ES-I3 (cell line): ENCODE results near the gene CAPN13.

ENCODE experiments used
- H3K36me3 ChIP-seq: 2 replicates; pipeline ENCODE4 v1.6.1; 2013; ENCODE audit warnings: mild to moderate bottlenecking, low read length, control low read depth, moderate library complexity; ENCODE audit not compliant: insufficient read depth
- H3K4me1 ChIP-seq: 2 replicates; pipeline ENCODE4 v1.6.1; 2013; ENCODE audit warnings: mild to moderate bottlenecking, control low read depth, low read length; ENCODE audit not compliant: insufficient read depth
- H3K9ac ChIP-seq: 2 replicates; pipeline ENCODE4 v1.6.1; 2013; ENCODE audit warnings: low read depth, mild to moderate bottlenecking, low read length, moderate library complexity
- H3K9me3 ChIP-seq: 2 replicates; pipeline ENCODE4 v1.6.1; 2013; ENCODE audit warnings: mild to moderate bottlenecking, low read length, moderate library complexity; ENCODE audit not compliant: control insufficient read depth, insufficient read depth

Gene CAPN13

GRCh38 chr2:30737326-30737610 is 70.0 kb downstream of the CAPN13 start:
- no peak overlapping the region for H3K9ac ChIP-seq
- no peaks in the 10 kb centered on the region for H3K4me1 ChIP-seq
- no peaks in the 10 kb centered on the region for H3K9me3 ChIP-seq
- H3K36me3 ChIP-seq: no peaks in the 10 kb centered on the region

DNA sequence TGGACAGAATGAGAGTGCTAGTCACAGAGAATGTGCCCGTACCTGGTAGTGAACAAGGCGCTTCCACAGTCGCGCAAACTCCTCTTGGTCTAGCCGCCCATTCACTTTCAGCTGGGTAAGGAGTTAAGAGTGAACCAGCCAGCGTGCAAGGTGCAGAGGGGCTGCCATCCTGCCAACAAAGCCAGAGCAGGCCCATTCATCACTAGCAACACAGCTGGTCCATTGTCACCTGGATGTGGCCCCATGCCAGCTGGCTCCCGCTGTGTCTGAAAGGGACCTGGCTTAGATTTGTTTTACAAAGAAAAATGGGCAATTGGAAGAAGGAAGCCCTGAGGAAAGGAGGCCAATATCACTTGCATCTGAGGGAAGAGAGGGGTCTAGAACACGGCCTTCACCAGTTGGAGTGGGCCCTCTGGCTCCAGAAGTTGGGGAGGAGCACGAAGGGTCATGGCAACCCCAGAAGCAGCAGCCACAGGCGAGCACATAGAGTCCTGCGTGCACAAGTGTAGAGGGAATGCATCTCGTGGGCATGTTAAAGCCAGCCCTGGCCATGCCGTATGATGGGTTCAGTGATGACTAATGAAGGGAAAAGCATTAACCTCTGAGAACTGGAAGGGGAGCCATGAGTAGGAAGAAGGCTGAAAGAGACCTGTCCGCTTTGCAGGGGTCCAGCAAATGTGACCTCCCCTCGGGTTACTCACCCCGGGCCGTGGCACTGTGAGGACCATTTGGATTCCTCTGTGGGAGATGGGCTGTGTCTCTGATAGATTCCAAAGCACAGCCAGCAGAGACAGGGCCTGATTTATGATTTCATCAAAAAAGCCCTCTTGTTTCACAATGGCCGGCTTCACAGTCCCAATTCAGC is 70.6 kb downstream of the CAPN13 start:
- H3K36me3 ChIP-seq: no peaks in the 10 kb centered on the region
- no peaks in the 10 kb centered on the region for H3K9me3 ChIP-seq
- H3K9ac ChIP-seq: no peak overlapping the region
- no peaks in the 10 kb centered on the region for H3K4me1 ChIP-seq

- Histone ChIP-seq H3K9ac (no peak overlapping the region), H3K36me3 (no peaks in the 10 kb centered on the region), H3K9me3 (no peaks in the 10 kb centered on the region), H3K4me1 (no peaks in the 10 kb centered on the region)
These were observed 73.2 kb downstream of the CAPN13 start for GRCh38 chr2:30733876-30734520.

DNA sequence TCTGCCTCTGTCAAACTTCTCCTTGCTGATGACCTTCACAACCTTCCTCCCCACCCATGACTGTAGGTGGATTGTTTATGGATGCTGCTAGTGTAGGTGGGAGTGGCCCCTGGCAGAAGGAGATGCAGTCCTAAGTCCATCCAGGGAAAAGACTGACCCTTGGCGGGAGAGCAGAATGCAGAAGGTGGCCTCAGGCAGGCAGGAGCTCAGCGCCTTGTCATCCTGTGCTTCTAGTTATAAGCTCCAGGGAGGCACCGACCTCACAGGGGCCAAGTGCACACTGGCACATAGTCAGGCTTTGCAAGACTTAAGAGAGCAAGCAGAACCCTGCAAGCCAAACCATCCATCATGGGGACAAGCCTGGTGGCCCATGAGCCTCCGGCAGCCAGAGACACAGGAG is 74.4 kb downstream of the CAPN13 start:
- Histone ChIP-seq H3K4me1 (no peaks in the 10 kb centered on the region), H3K36me3 (no peaks in the 10 kb centered on the region), H3K9ac (no peak overlapping the region), H3K9me3 (no peaks in the 10 kb centered on the region)

DNA sequence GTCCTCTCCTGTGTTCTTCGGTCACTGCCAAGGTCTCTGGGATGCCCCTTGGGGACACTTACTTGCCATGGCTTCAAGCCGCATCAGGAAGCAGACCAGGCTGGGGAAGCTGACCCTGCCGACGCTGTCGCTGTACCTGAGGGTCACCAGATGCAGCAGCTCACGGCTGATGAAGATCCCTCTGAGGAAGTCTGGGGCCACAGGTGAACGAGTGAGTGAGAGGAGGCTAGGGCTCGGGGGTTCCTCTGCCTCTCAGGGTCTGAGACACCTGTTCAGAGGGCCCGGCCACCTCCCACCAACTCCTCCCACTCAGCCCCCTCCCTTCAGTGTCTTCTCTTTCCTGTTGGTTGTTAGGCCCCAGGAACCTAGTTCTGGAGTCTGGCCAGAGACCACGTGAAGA is 74.9 kb downstream of the CAPN13 start:
- Histone ChIP-seq H3K36me3 (no peaks in the 10 kb centered on the region), H3K4me1 (no peaks in the 10 kb centered on the region), H3K9me3 (no peaks in the 10 kb centered on the region), H3K9ac (no peak overlapping the region)

GRCh38 chr2:30731706-30732105 is 75.5 kb downstream of the CAPN13 start:
- Histone ChIP-seq H3K4me1 (no peaks in the 10 kb centered on the region), H3K9me3 (no peaks in the 10 kb centered on the region), H3K36me3 (no peaks in the 10 kb centered on the region), H3K9ac (no peak overlapping the region)

GRCh38 chr2:30730736-30731647 is 76.3 kb downstream of the CAPN13 start:
- no peak overlapping the region for H3K9ac ChIP-seq
- no peaks in the 10 kb centered on the region for H3K9me3 ChIP-seq
- no peaks in the 10 kb centered on the region for H3K36me3 ChIP-seq
- no peaks in the 10 kb centered on the region for H3K4me1 ChIP-seq

GRCh38 chr2:30729031-30729430 is 78.2 kb downstream of the CAPN13 start:
- Histone ChIP-seq H3K4me1 (no peaks in the 10 kb centered on the region), H3K36me3 (no peaks in the 10 kb centered on the region)

GRCh38 chr2:30722936-30723725 is 84.1 kb downstream of the CAPN13 start:
- Histone ChIP-seq H3K4me1 (no peaks in the 10 kb centered on the region), H3K9ac (no peak overlapping the region), H3K36me3 (no peaks in the 10 kb centered on the region), H3K9me3 (no peaks in the 10 kb centered on the region)

More at GRCh38 chr2:30729031-30729430, 78.2 kb downstream of the CAPN13 start:
- Histone ChIP-seq H3K9ac (no peak overlapping the region), H3K9me3 (no peaks in the 10 kb centered on the region)

DNA sequence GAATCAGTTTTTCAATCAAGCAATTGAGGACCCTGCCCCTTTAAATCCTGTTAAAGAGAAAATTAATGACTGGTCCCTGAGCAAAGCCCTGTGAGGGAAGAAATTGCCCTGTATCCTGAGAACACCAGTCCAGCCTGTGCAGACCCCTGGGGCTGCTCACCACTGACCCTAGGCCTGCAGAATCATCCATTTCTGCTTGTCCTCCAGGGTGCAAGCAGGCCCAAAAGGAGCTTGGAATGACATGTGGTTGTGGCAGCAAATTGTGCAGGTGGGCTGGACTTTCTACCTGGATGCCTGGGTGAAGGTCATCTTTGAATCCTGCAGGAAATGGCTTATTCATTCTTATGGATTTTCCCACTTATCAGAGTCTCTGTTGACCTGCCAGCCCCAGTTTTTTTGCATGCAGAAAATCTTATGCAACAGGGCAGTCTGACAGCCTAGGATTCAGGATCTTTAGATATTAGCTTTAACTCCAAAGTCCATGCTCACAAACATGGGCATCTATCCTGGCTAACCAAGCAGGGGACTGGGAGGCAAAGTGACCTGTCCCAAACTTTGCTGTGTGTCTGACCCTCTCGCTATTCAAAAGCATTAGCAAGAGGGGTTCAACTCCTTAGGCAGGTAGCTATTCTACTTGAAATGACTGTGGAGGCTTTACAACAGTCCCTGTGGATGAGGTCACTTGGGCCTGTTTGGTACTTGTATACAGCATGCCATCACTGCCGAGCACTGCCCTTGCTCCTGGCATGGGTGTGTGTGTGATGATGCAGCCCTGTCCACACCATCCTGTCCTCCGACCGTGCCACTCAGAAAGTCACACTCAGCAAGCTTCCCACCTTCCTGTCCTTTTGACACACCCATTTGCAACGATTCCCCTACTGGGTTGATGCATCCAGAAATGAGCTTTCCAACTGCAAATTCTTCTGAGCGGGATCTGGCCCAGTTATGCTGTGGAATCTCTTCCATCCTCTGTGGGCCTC is 85.3 kb downstream of the CAPN13 start:
- Histone ChIP-seq H3K9me3 (no peaks in the 10 kb centered on the region), H3K9ac (no peak overlapping the region), H3K4me1 (no peaks in the 10 kb centered on the region), H3K36me3 (no peaks in the 10 kb centered on the region)

DNA sequence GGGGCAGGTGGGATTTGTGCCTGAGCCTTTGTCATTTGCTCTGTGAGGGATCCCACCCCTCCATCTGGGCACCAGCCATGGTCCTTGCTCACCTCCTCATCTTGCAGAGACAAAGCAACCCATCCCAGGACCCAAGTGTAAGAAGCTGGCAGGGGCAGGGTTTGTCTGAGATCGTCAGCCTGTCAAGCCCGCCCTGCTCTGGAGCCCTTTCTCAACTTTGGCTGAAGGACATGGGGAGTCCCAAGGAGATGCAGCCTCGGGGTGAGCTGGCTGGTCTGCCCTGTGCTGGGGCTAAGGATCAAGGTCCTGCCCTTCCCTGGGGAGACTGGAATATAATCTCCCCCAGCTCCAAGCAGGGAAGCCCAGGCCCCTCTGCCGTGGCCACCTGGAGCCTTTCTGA is 86.0 kb downstream of the CAPN13 start:
- Histone ChIP-seq H3K9me3 (no peaks in the 10 kb centered on the region), H3K36me3 (no peaks in the 10 kb centered on the region), H3K9ac (no peak overlapping the region), H3K4me1 (no peaks in the 10 kb centered on the region)

DNA sequence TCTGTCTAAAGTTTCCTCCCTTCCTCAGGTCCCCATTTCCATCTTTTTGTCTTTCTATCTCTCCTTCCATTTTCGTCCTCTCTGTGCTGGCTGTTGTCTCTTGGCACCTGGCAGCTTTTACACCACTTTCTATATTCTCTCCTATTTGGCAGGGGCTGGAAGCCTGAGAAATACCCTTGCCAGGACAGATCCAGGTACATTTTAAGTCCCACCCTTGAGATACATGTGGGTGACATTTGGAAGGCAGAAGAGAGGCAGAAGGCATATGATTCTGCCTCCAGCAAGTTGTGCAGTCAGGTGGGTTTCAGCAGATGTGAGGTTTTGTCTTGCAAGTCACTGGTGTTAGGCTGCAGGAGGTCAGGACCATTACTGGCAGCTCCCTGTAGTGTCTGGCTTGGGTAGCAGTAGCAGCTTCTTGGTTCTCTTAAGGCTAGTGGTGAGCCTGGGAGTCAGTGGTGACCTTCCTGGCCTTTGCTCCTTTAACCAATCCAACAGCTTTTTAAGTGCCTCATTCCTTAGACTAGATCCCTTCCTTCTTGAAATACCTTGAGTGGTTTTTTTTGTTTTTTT is 90.1 kb downstream of the CAPN13 start:
- no peaks in the 10 kb centered on the region for H3K4me1 ChIP-seq
- H3K9ac ChIP-seq: no peak overlapping the region
- H3K36me3 ChIP-seq: no peaks in the 10 kb centered on the region
- H3K9me3 ChIP-seq: no peaks in the 10 kb centered on the region
